ENCODE measurements around the gene JMJD7.
A peak's percentile ranks its signal among the peaks of the same experiment; 100 is the strongest.

JMJD7 gene

DNA sequence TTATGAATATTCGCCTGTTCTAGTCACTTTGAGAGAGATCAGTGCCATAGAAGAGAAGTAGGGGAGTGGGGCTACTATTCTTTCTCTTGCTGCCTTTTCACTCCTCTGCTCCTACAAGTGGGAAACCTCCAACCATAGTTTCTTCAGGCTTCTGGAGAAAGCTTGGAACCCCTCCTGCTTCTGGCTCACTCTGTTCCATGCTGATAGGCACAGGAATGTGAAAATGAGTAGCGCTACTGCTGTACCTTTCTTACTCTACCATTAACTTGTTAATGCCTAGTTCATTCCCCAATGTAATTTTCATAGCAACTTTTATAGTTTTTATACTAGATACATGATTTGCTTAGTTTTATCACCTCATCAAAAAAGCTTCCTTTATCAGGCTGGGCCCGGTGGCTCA is 26.7 kb upstream of the JMJD7 start:
- DNase-seq (ENCODE audit: low read depth in 2 of 2) = no peak

DNA sequence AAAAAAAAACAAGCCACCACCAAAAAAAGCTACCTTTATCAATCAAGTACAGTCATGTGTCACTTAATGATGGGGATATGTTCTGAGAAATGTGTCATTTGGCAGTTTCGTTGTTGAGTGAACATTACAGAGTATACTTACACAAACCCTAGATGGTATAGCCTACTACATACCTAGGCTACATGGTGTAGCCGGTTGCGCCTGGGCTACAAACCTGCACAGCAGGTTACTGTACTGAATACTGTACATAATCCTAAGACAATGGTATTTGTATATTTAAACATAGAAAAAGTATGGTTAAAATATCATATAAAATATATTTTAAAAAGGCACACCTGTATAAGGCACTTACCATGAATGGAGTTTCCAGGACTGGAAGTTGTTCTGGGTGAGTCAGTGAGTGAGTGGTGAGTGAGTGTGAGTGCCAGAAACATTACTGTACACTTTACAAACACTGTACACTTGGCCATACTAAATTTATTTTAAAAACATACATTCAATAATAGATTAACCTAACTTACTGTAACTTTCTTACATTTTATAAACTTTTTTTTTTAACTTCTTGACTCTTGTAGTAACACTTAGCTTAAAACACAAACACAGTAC is 25.9 kb upstream of the JMJD7 start:
- DNase-seq (ENCODE audit: low read depth in 2 of 2) = no peak

DNA sequence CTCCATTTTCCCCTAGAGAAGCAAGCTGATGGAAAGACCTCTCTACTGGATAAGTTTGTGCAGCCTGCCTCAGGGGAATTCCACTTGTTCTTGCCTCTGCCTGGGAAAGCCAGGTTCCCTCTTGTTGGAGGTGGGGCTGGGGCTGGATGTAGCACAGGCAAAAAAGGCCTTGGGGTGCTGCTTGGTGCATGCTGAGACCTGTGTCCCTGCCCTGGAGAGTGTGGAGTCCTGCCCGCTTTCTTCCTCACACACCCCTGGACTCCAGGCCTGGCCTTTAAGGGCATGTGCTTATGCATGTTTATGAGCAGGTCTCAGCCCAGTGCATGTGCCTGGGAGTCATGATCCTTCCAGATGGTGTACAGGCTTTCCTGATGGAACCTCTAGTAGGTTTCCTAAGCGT is 23.5 kb upstream of the JMJD7 start:
- no peak for DNase-seq (ENCODE audit: low read depth in 2 of 2)

DNA sequence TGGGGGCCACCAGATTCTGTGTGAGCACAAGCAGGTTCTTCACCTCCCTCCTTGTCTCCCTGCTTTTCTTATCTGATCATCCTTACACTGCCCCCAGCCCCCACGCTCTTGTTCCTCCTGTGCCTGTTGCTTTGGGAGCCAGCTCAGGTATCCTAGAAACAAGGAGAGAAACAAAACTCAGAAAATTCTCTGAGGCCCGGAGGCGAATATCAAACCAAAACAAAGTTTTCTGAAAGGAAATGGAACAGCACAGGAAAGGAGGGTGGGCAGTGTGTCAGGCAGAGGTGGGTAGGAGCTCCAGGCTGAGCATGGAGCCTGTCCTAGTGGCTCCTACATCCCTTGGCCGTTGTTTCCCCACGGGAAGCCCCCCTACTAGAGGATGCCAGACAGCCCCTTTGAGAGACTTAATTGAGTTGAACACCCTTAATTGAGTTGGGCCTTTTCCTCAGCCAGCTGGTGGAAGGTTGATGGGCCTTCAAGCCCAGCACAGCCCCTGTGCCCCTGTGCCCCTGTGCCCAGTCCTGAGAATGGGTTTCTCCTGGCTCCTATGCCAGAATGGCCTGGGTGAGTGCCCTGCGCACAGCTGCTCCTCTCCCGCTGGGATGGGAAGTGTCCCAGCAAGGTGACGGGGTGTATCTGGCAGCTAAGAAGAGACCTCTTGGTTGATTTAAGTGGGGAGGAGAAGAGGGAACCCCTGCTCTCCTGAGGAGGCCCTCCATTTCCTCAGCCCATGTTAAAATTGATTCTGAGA is 22.8 kb upstream of the JMJD7 start:
- no peak for DNase-seq (ENCODE audit: low read depth in 2 of 2)

DNA sequence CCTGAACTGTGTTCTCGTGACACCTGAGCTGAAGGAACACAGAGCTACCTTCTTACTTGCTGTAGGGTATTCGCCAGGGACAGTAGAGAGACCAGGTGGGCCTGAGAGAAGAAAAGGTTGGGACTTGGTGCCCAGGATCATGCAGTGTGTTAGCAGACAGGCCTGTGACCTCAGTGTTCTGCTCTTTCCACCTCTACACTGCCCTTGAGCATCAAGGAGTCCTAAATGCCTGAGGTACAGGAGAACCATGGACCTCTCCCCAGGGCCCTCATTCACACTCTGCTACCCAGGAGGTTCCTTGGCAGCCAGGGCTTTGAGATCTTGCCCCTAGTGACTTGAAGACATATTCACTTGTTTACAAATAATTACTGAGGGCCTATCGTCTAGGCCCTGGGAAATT is 22.2 kb upstream of the JMJD7 start:
- DNase-seq (ENCODE audit: low read depth in 2 of 2) = no peak

DNA sequence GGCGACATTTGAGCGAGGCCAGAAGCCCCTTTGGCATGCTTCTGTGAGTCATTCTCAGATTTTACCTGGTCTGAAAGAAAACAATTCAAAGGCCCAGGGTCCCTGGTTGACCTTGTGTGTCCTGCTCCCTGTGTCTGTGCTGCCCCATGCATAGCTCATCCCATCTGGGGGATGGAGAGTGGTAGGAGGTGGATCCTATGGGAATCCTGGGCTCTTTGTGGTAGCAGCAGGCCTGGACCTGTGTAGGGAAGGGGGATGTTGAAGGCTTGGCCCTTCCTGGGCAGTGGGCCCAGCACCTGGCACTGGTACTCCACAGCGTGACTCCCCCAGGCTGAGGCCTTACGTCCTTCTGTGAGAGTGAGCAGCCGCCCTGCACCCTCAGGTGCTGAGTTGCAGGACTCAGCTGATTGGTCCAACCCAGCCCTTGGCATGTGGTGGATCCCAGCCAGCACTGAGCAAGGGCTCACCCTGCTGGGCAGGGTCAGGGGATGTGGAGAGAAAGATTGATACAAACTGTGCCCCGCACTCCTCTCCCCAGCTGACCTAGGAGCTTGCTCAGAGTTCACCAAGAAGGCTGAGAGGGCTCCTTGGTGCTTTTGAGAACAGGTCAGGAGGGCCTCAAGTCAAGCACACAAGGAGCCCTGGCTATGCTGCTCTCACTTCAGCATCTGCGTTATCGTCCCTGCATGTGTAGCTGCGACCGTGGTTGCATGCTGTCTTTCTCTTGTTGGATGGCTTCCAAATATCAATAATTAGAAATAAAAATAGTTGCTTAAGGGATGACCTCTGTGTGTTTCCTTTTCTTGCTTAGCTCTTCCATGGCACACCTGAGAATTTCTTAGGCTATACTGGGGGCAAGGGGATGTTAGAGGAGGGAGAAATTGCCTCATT is 21.4 kb upstream of the JMJD7 start:
- no peak for DNase-seq (ENCODE audit: low read depth in 2 of 2)

DNA sequence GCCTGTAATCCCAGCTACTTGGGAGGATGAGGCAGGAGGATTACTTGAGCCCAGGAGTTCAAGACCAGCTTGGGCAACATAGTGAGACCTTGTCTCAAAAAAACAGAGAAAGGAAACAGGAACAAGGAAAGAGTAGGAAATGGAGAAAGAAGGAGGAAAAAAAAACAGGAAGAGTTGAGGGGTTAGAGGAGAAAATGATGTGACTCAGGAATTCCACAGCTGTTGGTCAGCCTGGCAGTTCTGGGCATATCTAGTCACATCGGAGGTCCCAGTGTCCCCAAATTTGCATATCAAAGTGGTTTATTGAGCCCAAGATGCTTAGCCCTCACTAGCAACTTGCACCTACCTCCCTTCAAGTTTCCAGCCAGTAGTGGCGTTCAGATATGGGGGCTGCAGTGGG is 18.8 kb upstream of the JMJD7 start:
- DNase-seq (ENCODE audit: low read depth in 2 of 2) = no peak

DNA sequence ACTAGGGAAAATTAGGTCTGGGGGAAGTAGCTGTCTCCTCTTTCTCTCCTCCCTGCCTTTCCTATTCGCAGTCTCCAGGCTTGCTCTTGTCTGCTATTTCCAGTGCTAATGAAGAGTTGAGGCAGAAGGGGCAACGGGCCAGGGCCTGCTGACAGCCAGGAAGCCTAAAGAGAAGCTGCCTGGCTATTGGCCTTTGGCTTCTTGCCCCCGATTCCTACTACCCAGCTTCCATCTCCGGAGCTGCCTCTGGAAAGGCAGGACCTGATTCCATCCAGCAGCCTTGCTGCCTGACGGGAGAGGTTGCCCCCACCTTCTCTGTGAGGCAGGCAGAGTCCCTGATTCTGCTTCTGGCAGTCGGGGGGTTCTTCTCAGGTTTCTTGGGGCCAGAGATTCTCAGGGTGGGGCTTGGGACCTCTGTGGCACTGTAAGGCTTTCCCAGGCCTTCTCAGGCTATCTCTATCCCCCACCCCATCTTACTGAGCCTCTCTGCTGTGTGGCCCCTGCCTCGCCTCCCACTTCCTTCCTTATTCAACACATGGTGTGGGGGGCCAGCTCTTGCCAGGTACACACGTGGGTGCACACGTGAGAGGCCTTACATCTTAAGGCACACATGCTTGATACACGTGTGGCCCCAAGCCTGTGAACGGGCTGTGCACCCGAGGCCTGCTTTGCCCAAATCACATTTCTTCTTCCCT is 18.2 kb upstream of the JMJD7 start:
- DNase-seq (ENCODE audit: low read depth in 2 of 2) = no peak

DNA sequence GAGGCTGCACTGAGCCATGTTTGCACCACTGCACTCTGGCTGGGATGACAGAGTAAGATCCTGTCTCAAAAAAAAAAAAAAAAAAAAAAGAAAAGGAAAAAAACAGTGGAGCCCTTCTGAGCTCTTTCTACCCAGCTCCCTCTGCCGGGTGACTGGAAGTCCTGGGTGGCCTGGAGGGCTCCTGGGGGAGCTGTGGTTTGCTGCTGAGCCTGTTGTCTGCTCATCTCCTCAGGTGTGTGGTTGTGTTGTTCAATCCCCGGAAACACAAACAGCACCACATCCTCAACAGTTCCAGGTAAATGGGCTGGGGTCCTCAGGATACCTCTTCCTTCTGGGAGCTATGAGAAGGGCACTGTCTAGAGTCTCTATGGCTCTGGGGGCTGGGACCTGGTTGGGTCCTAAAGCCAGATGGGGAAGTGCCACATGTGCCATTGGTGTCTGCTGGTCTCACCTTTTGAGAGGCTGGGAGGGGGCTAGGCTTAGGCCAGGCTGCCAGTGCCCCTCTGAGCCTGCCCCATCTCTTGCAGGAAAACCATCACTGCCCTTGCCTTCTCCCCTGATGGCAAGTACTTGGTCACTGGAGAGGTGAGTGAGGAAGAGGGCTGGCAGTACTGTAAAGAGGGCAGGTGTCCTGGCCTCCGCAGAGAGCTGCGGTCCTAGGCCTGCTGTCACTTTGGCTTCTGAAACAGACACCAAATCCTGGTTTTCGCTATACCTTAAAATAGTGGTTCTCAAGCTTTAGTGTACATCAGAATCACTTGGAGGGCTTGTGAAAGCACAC is 17.1 kb upstream of the JMJD7 start:
- DNase-seq (ENCODE audit: low read depth in 2 of 2) = no peak

DNA sequence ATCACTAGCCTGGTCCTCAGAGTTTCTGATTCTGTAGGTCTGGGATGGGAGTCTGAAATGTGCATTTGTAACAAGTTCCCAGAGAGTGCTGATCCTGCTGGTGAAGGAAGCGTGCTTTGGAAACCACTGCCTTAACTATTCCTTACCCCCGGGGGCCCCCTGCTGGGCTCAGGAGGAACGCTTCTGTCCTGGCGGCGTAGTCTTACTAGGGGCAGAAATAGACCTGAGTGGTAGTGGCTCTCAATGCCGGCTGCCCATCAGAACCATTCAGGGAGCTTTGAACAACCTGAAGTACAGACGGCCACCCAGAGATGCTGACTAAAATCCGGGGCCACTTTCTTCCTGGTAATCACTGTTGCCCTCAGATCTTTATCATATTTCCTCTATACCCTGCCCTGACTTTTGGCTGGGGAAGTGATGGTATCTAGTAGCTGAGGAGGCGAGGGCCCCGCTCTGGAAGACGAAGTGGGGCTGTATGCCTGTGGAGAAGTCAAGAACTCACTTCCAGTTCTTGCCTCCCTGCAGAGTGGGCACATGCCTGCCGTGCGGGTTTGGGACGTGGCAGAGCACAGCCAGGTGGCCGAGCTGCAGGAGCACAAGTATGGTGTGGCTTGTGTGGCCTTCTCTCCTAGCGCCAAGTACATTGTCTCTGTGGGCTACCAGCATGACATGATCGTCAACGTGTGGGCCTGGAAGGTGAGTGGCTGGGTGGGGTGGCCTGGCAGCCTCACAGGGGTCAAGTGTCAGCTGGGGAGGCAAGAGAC is 16.3 kb upstream of the JMJD7 start:
- DNase-seq (ENCODE audit: low read depth in 2 of 2) = peak; percentile 57 to 58

DNA sequence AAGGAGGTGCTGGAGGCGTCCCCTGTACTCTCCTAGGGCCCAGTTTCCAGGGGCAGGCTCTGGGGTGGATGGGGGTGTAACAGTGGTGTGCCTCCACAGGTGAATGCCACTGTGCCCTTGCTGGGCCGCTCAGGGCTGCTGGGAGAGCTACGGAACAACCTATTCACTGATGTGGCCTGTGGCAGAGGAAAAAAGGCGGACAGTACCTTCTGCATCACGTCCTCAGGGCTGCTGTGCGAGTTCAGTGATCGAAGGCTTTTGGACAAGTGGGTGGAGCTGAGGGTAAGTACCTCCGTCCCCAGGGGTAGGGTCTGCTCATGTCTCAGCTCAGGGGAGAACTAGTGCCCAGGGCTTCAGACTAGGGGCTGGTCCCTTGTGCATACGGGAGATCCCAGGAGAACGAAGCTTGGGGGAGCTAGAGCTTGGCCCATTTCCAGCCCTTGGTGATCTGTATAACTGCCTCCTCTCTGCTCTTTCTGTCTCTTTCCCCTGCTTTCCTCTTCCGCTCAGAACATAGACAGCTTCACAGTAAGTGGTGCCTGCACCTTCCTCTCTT is 15.0 kb upstream of the JMJD7 start:
- no peak for DNase-seq (ENCODE audit: low read depth in 2 of 2)

DNA sequence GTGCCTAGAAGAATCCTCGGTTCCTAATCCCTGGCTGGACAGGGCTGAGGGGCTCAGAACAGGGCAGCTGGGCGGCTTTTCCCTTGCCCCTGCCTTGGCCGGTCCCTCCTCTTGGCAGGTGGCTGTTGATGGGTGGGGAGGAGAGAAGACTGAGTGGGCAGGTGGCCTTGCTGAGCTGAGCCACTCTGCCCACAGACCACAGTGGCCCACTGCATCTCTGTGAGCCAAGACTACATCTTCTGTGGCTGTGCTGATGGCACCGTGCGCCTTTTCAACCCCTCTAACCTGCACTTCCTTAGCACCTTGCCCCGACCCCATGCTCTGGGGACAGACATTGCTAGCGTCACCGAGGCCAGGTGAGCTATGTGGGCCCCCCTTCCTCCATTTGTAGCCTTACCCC is 14.5 kb upstream of the JMJD7 start:
- DNase-seq (ENCODE audit: low read depth in 2 of 2) = no peak

DNA sequence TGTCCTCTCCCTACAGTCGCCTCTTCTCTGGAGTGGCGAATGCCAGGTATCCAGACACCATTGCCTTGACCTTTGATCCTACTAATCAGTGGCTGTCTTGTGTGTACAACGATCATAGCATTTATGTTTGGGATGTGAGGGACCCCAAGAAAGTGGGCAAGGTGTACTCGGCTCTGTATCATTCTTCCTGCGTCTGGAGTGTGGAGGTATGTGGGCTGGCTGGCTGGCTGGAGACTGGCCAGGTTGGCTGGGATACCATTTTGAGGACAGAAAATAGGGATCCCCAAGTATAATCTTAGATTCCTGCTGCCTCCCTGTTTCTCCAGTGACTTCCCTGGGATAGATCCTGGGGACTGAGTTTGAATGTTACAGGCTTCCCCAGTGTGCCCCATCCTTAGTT is 13.4 kb upstream of the JMJD7 start:
- no peak for DNase-seq (ENCODE audit: low read depth in 2 of 2)

DNA sequence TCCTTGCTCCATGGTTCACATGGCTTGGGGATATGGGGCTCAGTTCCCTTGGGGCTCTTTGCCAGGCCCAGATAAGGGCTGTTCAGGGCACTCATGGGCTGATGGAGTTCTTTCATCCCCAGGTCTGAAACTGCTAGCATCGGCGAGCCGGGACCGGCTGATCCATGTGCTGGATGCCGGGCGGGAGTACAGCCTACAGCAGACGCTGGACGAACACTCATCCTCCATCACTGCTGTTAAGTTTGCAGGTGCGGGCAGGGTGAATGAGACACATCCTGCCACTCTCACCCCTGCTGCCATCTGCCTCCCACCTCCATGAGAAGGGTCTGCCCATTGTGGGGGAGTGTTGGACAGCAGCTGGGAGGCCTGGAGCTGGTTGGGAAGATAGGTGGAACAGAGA is 11.1 kb upstream of the JMJD7 start:
- DNase-seq (ENCODE audit: low read depth in 2 of 2) = no peak

DNA sequence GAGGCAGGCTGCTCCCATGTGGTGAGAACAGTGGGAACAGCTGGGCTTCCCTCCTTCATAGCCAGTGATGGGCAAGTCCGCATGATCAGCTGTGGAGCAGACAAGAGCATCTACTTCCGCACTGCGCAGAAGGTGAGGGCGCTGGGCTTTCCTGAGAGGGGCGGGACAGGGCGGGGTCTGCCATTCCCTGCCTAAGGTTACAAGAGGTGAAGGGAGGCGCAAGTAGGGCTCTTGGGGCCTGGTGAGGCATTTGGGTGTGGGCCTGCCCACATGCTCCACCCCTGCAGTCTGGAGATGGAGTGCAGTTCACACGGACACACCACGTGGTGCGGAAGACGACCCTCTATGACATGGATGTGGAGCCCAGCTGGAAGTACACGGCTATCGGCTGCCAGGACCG is 10.6 kb upstream of the JMJD7 start:
- no peak for DNase-seq (ENCODE audit: low read depth in 2 of 2)

DNA sequence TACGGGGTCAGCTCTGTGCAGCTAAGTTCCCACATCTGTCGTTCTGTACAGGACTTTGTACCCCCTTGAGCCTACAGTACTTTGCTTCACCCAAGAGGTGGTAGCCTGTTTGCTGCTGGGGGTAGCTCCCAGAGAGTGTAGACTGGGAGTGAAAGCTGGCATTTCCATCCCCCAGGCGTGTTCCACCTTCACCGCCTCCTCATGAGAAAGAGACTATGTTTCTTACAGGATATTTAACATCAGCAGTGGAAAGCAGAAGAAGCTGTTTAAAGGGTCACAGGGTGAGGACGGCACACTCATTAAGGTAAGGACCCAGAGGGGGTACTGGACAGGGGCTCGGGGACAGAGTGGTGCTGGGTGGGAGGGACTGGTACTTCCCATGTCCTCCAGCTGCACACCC is 10.1 kb upstream of the JMJD7 start:
- DNase-seq (ENCODE audit: low read depth in 2 of 2) = no peak

DNA sequence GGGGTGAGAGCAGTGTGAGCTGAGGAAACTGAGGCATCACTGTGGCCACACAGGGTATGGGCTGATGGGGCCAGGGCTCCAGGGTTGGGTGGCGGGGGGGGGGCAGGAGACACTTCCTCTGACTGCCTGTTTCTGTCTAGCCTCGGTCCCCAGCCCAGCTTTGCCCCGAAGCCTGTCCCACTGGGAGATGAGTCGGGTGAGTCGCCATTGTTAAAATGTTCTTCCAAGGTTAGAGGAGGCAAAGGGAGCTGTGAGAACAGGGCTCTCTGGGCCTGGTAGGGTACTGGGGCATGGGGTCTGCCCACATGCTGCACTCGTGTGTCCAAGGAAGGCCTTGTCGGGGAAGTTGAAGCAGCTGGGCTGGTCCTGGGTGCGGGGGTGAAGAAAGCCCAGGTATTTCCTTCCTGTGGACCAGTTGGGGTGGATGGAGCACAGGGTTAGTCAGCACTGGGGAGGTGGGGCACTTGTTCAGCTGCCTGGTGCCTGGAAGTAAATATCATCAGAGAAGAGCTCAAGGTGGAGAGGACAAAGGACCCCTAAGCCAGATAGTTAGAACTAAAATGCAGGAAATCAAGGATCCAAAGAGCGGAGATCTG is 8.3 kb upstream of the JMJD7 start:
- DNase-seq (ENCODE audit: low read depth in 2 of 2) = no peak

DNA sequence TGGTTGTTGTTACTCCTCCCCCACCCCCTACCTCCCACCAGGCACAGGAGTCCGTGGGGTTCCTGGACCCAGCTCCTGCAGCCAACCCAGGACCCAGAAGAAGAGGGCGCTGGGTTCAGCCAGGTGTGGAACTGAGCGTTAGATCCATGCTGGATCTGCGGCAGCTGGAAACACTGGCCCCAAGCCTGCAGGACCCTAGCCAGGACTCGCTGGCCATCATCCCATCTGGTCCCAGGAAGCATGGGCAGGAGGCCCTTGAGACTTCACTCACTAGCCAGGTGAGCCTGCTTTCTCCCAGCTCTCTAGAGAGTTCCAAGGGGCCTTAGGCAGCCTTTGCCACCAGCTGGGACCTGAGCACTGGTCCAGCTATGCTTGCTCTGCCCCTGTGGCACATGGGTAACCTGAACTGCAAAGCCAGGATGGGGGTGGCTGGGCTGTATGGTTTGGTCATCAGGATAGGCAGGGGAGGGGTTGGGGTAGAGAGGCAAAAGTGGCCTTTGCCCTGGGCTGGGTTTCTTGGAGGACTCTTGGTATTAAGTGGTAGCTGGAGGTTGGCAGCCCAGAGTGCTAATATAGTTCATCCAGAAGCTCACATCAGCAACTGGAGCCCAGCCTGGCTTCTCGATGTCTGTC is 7.0 kb upstream of the JMJD7 start:
- no peak for DNase-seq (ENCODE audit: low read depth in 2 of 2)

DNA sequence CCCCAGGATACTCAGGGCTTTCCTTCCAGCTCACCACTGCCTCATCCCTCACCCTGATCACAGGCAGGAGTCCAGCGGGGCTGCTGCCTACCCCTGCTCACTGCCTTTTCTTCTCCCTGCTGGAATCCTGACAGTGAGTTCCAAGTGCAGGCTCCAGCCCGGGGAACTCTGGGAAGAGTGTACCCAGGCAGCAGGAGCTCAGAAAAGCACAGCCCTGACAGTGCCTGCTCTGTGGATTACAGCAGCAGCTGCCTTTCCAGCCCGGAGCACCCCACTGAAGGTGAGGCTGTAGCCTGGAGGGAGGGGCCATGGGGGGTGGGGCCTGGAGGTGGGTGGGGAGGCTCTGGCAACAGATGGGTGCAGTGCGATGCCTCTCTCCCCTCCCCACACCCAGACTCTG is 6.1 kb upstream of the JMJD7 start:
- no peak for DNase-seq (ENCODE audit: low read depth in 2 of 2)

DNA sequence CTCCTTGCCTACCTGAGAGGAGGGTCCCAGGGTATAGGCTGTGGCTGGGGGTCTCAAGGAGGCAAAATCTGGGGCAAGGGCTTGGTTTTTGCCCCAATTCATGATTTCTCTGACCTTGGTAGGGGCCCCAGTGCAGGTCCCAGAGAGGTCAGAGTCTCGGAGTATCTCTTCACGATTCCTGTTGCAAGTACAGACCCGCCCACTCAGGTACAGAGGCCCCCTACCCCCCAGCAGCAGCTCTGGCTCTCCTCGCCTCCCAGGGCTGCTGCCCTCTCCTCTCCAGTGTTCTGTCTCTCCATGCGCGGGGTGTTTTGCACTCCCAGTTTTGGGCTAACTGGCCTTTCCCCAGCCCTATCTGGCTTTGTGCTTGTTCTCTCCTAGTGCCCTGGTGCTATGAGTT is 5.4 kb upstream of the JMJD7 start:
- DNase-seq (ENCODE audit: low read depth in 2 of 2) = no peak

Measured in stimulated activated CD8-positive, alpha-beta memory T cell treated with anti-CD3 and anti-CD28 coated beads, Interleukin-7, amount 100 ng/mL, for 4 hours (primary cell).